Smooth muscle cell of the brain vasculature (primary cell): ENCODE data around the gene C2CD2.

Experiments used
- DNase-seq: peaks from one replicate; pipeline ENCODE4 v3.0.0-alpha.2; 2012; ENCODE audit warnings: low read depth, low spot score

C2CD2 gene

GRCh38 chr21:41888749-41889376 is 65.0 kb downstream of the C2CD2 start:
- peak; percentile 73 for DNase-seq

DNA sequence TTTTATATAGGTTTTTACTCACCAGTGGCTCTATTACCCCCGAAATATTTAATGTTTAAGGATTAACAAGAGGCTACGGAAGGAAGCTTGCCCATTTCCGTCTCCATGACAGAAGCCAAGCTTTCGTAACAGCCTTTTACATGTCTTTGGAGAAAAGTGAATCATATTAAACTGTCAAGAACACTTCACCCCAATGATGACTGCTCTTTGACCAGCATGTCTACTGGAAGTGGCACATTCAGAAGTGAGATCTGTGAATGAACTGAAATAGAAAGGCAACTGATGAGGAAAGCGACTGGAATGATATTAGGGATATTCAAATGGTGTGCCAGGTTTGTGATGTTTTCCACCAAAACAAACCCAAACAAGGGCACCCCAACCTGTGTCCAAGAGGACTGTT is 66.2 kb downstream of the C2CD2 start:
- no peak for DNase-seq

- DNase-seq = no peak
These were observed 67.5 kb downstream of the C2CD2 start for GRCh38 chr21:41886328-41886727.

DNA sequence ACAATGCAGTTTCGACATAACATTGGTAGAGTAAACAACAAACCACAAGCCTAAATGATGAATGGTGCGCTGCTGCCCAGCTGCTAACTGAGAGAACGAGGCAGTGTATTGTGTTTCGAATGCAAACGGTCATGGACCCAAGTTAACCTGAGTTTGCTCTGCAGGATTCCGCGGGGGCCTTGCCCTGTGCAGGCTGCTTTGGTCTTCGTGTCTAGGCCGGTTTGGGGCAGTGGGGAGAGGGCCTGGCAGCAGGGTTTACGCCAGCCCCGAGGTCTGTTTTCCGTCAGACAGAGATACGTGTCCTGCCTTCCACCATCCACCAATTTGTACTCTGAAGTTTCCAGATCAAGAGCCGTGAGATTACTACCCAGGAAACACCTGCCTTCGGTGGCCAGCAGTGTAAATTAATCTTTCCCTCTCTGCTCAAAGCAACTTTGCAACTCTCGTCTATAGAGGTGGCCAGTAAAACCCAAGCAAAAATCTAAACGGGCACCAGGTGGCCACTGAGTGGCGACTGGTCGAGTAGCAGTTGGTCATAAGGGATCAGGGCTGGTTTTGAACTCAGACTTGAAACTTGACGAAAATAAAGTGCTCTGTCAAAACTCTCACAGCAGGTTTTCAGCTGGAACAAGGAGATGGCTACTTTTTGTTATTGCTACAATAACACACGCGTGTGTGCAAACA is 68.3 kb downstream of the C2CD2 start:
- no peak for DNase-seq

GRCh38 chr21:41884501-41885030 is 69.3 kb downstream of the C2CD2 start:
- no peak for DNase-seq

- no peak for DNase-seq
These were observed 70.2 kb downstream of the C2CD2 start for GRCh38 chr21:41883582-41883981.

DNA sequence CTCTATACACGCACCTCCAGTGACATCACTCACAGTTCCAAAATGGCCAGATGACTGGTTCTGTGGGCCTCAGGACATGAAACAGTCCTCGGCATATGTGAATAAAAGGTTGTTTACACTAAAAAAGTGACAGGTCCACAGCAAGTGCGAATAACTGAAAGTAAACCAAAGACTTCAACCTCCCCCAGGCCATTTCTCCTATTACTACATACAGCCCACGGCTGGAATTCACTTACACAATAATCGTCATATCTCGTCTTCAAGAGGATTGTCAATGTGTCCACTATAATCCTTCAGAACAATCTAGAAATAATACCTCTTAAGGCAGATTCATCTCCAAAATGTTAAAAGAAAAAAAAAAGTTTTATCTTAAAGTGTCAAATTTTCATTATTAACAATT is 72.8 kb downstream of the C2CD2 start:
- DNase-seq = no peak

DNA sequence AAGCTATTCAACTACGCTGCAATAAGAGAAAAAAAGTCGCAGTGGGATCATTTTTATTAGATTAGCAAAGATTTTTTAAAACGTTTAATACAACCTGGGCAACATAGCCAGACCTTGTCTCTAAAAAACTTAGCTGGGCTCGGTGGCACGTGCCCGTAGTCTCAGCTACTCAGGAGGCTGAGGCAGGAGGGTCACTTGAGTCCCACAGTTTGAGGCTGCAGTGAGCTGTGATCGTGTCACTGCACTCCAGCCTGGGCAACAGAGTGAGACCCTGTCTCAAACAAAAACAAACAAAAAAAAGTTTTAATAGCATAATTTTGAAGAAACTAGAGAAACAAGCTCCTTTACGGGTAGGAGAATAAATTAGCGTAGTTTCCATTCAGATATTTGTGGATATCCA is 73.7 kb downstream of the C2CD2 start:
- no peak for DNase-seq

GRCh38 chr21:41879190-41879998 is 74.4 kb downstream of the C2CD2 start, which contains the start of gene PRDM15:
Gene PRDM15 (minus strand): TSS chr21:41879344. CDS start chr21:41860363, 18,981 bp downstream.
- DNase-seq = no peak

DNA sequence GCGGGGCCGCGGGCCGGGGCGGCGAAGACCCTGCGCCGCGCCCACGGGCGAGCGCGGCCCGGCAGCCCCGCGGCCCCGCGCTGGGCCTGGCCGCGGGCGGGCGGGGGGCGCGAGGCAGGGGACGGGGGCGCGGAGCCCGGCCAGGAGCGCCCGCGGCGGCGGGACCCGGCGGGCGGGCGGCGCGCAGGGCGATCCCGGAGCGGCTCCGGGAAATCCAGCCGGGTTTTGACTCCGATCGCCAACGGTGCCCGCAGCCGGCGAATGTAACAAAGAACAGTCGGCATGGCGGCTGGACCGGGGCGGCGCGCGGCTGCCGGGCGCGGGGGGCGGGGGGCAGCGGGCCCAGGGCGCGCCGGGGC is 75.0 kb downstream of the C2CD2 start:
- DNase-seq = no peak

DNA sequence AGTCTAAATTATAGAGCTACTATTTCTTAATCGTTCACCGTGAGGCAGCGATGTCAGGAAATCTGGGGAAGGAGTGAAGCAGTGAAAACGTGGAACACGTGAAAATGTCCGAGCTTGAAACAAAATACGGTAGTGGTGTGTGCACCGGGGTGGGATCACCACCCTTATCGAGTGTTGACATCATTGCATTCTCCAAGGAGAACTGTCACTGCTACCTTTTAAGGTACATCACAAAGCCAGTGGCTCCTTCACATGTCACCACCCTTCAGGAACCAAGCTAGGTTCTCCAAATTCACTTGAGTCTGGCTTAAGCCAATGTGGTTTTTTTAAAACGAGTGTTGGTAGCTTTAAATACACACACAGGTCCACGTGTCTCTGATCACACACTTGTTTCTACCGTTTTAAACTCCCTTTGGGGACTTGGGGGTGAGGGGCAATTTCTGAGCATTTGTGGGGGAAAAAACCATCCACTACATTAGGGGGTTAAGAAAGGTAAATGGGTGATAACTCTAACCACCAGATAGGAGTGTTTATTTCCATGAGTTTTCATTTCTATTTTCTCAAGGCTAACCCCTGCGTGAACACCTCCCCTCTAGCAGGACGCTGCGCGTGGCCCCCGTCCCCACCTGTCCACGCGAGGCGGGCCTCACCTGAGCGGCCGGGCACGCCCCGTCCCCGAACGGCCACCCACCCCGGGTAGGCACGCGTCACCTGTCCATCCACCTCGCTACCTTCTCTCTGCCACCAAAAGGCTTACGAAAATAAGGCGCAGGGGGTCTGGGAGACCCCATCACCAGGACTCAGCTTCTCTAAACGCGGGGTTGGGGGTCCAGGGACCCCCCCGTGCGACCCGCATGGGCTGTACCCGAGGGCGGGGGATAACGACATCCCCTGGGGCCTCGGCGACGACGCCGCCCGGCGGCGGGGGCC is 75.7 kb downstream of the C2CD2 start:
- DNase-seq = no peak

DNA sequence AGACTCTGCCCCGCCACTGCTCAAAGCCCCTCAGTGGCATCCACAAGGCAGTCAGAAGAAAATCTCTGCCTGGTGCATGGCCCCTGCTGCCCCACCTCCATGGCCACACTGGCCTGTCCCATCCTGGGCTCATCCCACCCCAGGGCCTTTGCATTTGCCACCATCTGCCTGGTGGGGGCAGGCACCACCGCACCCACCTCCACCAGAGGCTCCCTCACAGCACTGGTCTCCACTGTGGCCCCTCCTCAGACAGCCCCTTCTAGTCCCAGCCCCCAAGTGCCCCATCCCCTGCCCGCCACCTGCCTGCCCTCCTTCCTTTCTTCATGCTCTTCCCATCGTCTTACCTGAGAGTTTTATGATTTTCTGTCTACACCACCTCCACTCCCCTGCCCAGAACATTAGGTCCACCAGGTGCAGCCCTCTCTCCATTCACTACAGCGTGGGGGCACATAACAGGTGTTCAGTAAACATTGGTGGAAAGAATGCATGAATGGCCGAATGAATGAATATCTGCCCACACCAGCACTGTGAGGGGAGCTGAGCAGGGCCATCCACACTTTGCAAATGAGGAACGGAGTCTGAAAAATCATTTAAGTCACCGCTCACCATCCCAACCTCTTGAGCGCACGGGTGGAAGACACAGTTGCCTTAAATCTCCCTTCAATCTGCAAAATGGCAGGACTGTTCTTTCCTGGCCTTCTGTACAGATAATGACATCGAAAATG is 76.7 kb downstream of the C2CD2 start:
- DNase-seq = no peak

GRCh38 chr21:41876396-41876795 is 77.4 kb downstream of the C2CD2 start:
- no peak for DNase-seq

GRCh38 chr21:41875086-41875485 is 78.7 kb downstream of the C2CD2 start:
- no peak for DNase-seq

DNA sequence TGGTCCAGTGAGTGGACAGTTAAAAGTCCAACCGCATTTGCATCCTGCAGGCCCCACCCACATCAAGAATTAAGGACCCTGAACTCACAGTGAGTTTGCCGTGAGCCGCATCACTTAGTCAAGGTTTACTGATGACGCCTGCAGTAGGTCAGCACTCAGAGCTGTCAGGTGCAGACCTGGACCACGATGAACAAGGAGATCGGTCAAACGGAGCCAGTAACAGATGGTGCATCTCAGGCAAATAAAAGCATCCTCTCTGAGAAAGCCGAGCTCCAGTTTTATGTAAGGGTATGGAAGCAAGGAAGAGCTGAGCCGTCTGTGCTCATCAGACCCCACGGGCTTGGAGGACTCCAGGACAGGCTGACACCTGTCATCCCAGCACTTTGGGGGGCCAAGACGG is 79.2 kb downstream of the C2CD2 start:
- DNase-seq = no peak

DNA sequence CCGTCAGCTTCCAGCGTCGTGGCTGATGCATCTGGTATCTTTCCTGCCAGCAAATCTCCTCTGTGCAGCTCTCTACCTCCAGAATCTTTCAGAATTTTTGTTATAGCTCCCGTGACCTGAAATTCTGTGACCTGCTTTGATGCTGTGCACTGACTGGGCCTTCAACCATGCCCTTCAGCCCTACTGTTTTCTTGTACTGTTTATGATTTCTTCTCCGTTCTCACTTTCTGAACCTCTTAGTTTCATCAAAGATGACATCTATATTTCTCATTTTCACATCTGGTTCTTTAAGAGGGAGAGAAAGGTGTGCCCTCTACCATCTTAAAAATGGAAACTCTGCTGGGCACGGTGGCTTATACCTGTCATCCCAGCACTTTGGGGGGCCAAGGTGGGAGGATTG is 80.4 kb downstream of the C2CD2 start:
- DNase-seq = no peak

- no peak for DNase-seq
These were observed 80.8 kb downstream of the C2CD2 start for GRCh38 chr21:41873005-41873404.

GRCh38 chr21:41871293-41872030 is 82.4 kb downstream of the C2CD2 start:
- DNase-seq = no peak

GRCh38 chr21:41869771-41870170 is 84.0 kb downstream of the C2CD2 start:
- DNase-seq = no peak
